ENCODE data around the gene CD48.

The CD48 gene

DNA sequence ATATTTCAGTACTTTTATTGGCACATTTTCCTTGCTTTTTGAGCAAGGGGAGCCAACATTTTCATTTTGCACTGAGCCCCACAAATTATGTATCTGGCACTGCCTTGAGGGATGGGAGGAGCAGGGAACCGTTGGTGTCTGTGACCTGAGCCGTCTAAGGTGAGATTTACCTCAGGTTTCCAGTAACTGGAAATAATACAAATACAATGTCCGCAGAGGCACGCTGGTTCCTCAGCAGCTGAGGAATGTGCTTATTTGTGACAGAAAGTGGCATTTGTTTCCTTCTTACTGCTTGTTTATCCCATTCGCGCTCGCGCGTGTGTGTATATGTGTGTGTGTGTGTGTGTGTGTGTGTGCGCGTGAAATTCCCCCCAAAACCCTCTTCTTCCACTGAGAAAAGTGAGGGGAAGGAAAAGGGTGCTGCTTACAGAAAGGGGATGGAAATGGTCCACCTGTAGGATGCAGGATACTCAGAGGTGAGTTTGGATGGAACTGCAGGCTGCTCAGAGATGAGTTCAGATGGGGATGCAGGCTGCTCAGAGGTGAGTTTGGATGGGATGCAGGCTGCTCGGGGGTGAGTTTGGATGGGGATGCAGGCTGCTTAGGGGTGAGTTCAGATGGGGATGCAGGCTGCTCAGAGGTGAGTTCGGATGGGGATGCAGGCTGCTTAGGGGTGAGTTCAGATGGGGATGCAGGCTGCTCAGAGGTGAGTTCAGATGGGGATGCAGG, 34.6 kb downstream of the CD48 start:
- no peak for DNase-seq

DNA sequence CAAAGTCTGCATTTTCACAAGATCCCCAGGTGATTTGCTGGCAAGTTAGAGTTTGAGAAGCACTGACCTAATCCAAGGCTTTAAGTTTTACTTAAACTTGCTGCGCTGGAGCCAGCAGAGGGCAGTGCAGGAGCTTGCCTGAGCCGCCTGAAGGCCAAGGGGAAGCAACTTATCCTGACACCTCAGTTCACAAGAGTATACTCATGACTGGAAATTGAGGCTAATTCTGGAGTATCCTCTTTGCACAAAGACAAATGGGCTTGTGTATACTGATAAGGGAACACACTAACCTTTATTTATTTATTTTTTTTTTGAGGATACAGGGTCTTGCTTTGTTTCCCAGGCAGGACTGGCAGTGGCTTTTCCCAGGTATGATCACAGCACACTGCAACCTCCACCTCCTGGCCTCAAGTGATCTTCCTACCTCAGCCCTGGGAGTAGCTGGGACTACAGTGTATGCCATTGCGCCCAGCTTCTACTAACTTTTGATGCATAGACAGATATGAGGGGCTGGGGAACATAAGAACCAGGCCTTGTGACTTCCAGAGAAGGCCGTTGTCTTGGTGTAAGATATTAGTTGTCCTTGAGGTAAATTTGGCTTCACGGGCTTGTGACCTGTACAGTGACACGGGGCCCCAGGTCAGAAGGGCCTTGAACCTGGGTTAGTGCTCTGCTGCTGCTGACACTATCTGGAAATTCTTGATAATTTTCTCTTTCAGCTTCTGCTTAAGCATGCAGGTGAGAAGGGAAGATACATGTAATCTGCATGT, 35.8 kb downstream of the CD48 start:
- DNase-seq: peak in 37 of 56 donors; percentile 0 to 60 (median 11)

DNA sequence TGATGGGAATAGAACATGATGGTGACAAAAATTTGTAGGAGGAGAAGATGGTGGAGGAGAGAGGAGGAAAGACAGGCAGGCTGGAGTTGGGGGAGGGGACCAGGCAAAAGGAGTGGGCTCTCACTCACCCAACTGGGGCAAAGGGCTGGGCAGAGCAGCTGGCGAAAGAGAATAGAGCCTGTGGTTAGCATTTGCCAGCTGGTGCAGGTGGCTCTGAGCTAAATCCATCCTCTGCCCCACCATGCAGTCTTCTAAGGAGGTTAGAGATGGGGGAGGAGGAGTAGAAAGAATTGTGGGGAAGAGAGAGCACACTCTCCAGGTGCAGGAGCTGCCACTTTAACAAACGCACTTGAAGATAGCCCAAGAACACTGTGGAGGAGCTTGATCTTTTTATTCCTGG, 37.2 kb downstream of the CD48 start:
- no peak for DNase-seq

GRCh38 chr1:160672789-160673695, 38.6 kb downstream of the CD48 start:
- DNase-seq: no peak

GRCh38 chr1:160671603-160672517, 39.8 kb downstream of the CD48 start:
- DNase-seq: no peak

- DNase-seq: no peak
These were observed 40.9 kb downstream of the CD48 start for GRCh38 chr1:160670701-160671100.

- no peak for DNase-seq
These were observed 41.8 kb downstream of the CD48 start for GRCh38 chr1:160669802-160670201.

GRCh38 chr1:160669276-160669675, 42.3 kb downstream of the CD48 start:
- DNase-seq: no peak

GRCh38 chr1:160667896-160668295, 43.7 kb downstream of the CD48 start:
- no peak for DNase-seq

DNA sequence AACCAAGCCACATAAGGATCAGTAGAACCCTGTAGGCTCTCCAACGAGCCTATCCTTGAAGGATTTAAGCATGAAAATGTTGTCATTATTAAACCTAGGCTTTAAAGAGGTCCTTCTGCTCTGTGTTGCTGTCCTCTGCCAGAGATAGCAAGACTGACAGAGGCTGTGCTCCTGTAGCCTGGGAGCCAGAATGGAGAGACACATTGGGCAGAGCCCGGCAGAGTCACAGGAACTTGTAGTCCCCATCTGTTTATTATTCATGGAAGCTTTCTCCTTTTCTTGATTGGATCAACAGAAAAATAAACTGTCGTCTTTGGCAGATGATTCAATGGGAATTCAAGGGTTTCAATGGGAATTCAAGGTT, 45.6 kb downstream of the CD48 start:
- DNase-seq: no peak

DNA sequence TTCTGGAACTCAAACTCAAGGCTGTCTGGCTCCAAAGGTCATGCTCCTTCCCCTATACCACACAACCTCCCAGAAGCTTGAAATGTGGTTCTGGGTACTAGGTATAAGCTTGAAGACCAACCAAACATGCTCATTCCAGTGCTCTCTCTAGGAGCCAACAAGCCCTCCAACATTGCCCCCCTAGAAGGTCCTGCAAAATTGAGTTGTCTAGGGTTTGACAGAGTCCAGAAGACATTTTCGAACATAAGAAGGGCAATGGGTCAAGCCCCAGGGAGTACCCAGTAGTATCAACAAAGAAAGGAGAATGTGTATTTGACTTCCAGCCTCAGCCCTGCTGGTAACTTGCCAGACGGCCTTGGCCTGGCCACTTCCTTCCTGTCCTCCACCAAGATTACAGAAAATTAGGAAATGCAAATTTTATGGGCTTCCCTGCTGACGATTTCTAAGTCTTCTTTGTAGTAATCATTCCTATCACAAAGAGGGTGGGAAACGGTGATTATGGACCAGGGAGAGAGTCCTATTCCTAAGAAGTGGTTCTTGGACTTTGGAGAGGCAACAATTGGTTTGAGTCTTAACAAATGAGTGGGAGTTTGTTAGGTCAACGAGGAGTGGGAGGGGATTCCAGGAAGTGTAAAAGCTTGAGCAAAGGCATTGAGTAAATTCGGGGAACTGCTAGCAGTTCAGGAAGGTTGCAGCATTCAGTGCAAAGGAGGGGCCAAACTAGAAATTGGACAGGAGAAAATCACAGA, 46.1 kb downstream of the CD48 start:
- no peak for DNase-seq

DNA sequence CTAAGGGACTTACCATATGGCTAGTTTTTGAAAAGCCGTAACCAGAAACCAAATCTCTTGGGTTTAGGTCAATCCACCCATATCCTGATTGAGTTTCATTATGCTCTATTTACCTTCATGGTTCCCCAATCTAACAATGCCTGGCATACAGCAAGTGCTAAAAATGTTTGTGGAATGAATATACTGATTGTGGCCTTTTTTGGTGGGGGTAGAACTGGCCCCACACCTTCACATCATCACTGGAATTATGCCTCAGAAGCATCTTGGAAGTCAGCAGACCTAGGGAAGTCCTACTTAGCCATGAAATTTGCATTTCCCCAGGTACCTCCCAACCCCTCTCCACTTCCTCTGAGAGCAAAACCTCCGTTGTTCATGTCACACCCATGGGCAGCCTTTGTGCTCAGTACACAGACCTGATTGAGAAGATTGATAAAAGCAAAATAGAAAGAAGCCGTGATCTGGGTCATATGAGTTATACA, 47.0 kb downstream of the CD48 start:
- no peak for DNase-seq

DNA sequence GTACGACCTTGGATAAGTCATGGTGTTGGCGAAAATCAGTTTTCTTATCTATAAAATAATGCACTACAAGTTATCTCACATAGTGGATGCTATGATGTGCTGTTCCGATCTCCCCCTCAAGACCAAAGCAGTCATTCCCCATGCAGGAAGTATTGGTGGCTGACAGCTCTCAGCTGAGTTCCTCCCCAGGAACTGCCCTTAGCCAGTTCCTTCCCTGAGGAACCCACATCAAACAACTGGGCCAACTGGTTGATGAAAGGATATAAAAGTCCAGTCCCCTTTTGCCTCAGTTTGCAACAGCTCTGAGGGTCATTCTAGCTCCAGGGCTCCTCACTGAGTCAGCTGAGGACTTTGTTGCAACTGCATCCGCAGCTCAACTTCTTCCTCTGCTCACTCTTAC, 48.7 kb downstream of the CD48 start:
- no peak for DNase-seq

- DNase-seq: no peak
These were observed 52.1 kb downstream of the CD48 start for GRCh38 chr1:160659566-160659965.

GRCh38 chr1:160658814-160659193, 52.8 kb downstream of the CD48 start:
- DNase-seq: no peak

DNA sequence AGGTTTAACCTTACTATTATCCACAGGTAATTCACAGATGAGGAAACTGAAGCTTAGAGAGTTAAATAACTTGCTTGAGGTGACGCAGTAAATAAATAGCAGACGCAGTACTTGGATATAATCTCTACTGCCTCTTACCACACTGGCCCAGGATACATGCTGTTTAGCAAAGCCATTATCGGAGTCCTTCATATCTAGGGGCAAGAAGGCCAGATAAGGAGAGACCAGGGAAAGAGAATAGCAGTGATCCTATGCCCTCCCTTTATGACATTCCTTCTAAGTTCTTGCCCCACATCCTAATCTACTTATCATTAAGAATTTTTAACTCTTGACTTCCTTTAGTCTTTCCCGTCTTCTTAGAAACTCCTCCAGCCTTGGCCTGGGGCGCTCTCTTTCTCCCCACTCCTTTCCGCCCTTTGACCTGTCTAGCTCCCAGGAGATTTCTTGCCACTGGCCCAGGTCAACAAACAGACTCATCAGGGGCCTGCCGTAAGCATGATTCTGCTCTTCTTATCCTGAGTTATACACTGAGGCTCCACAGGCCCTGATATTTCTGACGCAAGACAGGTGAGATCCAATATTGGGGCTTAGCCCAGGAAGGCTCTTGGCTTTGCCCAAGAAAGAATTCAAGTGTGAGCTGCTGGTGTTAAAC, 53.3 kb downstream of the CD48 start:
- DNase-seq: no peak

DNA sequence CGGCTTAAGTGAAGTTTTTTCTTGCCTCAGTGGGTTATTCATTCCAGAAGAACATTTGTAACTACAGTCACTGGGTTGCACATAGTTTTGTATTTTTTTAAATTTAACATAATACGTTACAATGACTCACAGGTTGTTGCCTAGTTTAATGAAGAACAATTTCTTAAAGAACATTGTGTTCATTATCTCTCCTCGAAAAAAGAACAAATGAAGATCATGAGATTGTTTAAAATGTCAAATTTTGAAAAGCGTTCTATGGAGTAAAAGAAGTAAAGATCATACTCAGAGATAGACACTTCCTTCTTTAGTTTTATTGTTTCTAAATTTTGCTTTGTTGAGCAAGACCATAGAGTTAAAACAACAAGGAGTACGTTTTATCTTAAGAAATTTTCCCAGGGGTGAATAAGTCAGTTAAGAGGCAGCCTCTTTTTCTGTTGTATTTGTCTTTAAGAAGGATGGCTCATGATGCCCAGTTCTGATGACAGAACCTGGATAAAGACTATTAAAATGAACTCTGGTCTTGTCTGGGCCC, 54.3 kb downstream of the CD48 start:
- DNase-seq: no peak

GRCh38 chr1:160656737-160657136, 54.9 kb downstream of the CD48 start:
- DNase-seq: no peak

GRCh38 chr1:160653620-160654016, 58.0 kb downstream of the CD48 start:
- no peak for DNase-seq
